ENCODE data around the gene SDF4. TPM values are rescaled to one million over a fixed set of nuclear protein-coding genes. Genes with fewer than 3 reads are reported as not detected.
A peak's percentile ranks its signal among the peaks of the same experiment; 100 is the strongest.

The SDF4 gene
- total and polyA plus RNA-seq, 2 of the 13 experiments (the other 11 are each of a cell fraction or from before 2014, with no cell fraction given) = 80.8 to 107 TPM

DNA sequence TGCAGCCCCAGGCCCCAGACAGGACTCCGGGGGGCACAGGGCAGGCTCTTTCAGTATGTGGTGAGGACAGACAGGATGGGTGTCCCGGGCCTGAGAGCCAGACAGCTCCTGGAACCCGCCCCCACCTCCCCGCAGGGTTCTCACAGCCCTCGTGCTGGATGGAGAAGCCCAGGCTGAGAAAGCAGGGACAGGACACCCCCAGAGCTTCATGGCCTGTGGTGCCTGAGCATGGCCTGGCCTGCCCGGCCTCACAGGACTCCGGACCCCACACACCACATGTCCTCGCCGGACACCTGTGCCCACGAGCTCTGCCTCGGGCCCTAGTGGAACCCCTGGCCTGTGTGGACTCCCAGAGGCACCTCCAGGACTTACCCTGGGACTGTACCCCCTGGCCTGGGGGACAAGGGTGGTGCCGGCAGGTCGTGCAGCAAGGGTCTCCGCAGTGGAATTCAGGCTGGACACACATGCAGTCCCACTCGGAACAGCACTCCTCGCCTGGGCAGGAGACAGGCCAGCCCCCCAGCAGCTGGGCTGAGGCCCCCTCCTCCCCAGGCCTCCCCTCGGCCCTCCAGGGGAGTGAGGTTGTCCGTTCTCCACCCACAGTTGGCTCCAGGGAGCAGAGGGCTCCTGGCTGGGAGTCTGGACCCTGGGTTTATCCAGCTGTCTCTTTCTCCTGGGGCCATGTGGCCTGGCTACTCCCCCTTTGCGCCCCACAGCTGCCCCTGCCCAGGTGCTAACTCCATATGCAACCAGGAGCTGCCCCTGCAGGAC, 26.6 kb downstream of the SDF4 start:
- no peaks in the 10 kb centered on the region for H3K79me2 ChIP-seq (ENCODE audit: insufficient read depth, low read length)
- H3K27ac ChIP-seq (ENCODE audit: extremely low read length, insufficient read depth, low read length) = no peak overlapping the region
- TF ChIP-seq MTA3 (CRISPR knock-in tag; IDR thresholded peaks at IDR 0.05) = no peak
- TF ChIP-seq YEATS4 (CRISPR knock-in tag; IDR thresholded peaks at IDR 0.05; ENCODE audit: borderline replicate concordance) = no peak
- no peak for TF ChIP-seq ZNF766 (CRISPR knock-in tag; IDR thresholded peaks at IDR 0.05; ENCODE audit: borderline replicate concordance)
- TF ChIP-seq ZNF124 (CRISPR knock-in tag; IDR thresholded peaks at IDR 0.05) = no peak
- TF ChIP-seq JUN (CRISPR knock-in tag; IDR thresholded peaks at IDR 0.05) = no peak
- no peak for TF ChIP-seq SUZ12 (IDR thresholded peaks at IDR 0.05; ENCODE audit: low read depth, low read length)
- no peak for TF ChIP-seq ZNF383 (CRISPR knock-in tag; IDR thresholded peaks at IDR 0.05; ENCODE audit: borderline replicate concordance)
- TF ChIP-seq, protein P1, sequence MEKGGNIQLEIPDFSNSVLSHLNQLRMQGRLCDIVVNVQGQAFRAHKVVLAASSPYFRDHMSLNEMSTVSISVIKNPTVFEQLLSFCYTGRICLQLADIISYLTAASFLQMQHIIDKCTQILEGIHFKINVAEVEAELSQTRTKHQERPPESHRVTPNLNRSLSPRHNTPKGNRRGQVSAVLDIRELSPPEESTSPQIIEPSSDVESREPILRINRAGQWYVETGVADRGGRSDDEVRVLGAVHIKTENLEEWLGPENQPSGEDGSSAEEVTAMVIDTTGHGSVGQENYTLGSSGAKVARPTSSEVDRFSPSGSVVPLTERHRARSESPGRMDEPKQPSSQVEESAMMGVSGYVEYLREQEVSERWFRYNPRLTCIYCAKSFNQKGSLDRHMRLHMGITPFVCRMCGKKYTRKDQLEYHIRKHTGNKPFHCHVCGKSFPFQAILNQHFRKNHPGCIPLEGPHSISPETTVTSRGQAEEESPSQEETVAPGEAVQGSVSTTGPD (CRISPR knock-in tag; IDR thresholded peaks at IDR 0.05) = no peak
- BruUV-seq (replicated peaks) = no TSS peak
- peaks cover 19 to 71% of the 10 kb centered on the region in 2 experiments; a peak in 4 of 5 replicates for H3K27me3 ChIP-seq (ENCODE audit: control insufficient read depth in 1 of 2, insufficient read depth in 2 of 2, low read length in 2 of 2)
- no peaks in the 10 kb centered on the region for H4K20me1 ChIP-seq (ENCODE audit: insufficient read depth, low read length)
- H3K4me3 ChIP-seq (replicated peaks in 1 of 3; ENCODE audit: insufficient read depth in 1 of 3, low read depth in 2 of 3, low read length in 3 of 3) = no peak overlapping the region
- in situ Hi-C loops (cut with HindIII; ENCODE audit: extremely low pct_ligation_motif_present, low pct_unique_long_range_greater_than_20kb) = no loop called here
- intact Hi-C loops (cut with micrococcal nuclease; ENCODE audit: unreplicated experiment) = no loop called here
- WGBS (ENCODE audit: low lambda C conversion rate) = no CpG with 5 or more reads among the region's 19 CpGs
- H3K4me2 ChIP-seq (ENCODE audit: low read depth, low read length) = no peak overlapping the region
- POLR2A ChIA-PET = no interaction called here
- ATAC-seq = peak; percentile 5; the same call in 2 of the 3 replicates
- H2AFZ ChIP-seq (ENCODE audit: low read length) = no peak overlapping the region
- no peaks in the 10 kb centered on the region for H3K36me3 ChIP-seq (replicated peaks in 1 of 2; ENCODE audit: control insufficient read depth in 1 of 2, insufficient read depth in 2 of 2, low read length in 2 of 2)
- no peak for FAIRE-seq
- H3K4me1 ChIP-seq (ENCODE audit: insufficient read depth, low read length) = peaks cover 7% of the 10 kb centered on the region
- DNase-seq (ENCODE audit: low spot score) = no peak
- no peaks in the 10 kb centered on the region for H3K9me3 ChIP-seq (ENCODE audit: low read length)
- CTCF ChIA-PET (ENCODE audit: low intra/inter-chr PET ratio, low total read pairs) = no interaction called here
- H3K9ac ChIP-seq (ENCODE audit: insufficient read depth, low read depth, low read length) = no peak overlapping the region
